ENCODE results near the gene BMP4.

DNA sequence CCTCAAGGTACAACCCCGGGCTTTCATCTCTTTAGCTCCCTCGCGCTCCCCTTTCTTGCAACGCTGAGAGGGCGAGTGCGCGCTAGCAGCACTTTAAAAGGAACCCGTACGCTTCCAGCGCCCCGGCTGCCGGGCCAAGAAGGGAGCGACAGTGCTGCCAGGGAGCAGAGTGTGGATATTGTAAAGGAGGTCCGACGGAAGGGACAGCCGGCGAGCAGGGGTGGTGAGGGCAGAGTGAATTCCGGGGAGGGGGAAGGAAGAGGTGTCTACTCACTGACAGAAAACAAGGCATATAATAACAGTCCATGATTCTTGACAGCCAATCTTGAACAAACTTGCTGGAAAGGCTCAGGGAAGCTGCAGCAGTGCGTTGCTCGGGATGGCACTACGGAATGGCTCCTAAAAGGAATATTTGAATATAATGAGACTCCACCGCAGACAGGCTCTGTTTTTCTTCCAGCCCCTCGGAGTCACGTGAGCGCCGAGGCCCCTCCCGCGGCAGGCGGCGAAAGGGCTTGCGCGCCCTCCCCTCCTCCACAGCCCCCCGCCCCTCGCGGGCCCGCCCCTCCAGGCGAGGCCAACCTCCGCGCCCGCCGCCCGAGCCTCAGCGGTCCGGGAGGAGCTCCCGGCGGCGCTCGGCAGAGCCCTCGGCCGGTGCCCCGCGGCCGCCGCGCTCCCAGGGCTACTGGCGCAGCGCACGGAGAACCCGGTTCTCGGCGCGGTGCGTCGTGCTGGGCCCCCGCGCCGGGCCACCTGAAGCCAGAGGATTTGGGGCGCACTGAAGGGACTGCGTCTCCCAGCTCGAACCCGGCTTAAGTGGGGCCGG, 3.4 kb downstream of the BMP4 start:
- TF ChIP-seq CTCF (IDR thresholded peaks at IDR 0.05; ENCODE audit: low read depth, low read length) (no peak), EZH2phosphoT487 (IDR thresholded peaks at IDR 0.05; ENCODE audit: low read depth) (no peak)

Data from OCI-LY3 (cell line).